ENCODE measurements around the gene ANKRD13D. TPM values are rescaled to one million over a fixed set of nuclear protein-coding genes. Genes with fewer than 3 reads are reported as not detected.
A peak's percentile ranks its signal among the peaks of the same experiment; 100 is the strongest.

The ANKRD13D gene
- total and polyA plus RNA-seq, 2 experiments from 2014 or later, result 20.3 to 30.8 TPM

DNA sequence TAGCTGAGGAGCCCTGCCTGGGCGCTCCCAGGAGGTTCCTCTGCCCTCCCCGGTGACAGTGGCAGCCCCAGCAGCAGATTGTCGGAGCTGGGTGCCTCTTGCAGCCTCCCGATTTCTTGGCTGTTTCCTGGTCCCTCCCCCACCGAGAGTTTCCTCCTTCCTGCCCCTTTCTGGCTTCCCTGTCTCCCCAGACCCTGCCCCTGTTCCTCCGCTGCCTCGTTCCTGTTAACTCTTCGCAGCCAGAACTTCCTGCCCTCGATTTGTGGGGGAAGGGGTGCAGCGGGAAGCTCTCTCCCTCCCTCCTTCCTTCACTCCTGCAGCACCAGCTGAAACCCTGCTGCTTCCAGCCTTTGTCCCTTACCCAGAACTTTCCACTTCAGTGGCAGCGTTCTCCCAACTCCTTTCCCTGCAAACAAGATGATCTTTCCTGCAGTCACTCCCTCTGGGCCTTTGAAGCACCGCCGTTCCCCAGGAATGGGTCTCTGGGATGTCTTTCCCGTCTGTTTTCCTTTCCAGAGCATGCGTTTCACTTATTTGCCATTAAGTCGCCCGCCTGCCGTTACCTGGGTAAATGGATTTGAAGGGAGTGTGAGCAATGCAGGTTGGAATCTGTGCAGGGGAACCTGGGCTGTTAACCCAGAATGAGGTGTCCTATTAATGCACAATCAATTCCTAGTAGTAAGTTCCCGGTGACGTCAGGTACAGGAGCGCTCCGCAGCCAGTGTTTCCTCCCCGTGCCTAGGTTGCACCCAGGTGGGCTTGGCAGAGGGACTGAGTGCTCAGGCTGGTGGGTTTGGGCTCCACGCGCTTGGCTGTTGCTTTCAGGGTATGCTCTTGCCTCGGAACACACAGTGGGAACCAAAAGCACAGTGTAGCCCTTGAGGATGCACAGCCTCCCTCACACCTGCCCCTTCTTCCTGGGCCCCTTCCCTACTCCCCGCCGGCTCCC lies 18.6 kb upstream of the ANKRD13D start:
- Histone ChIP-seq H4K20me1 (replicated peaks; ENCODE audit: insufficient read depth) (peaks cover 17% of the 10 kb centered on the region; the same call in 1 of the 2 replicates), H2AFZ (no peak overlapping the region), H3K36me3 (ENCODE audit: insufficient read depth) (peaks cover 3% of the 10 kb centered on the region; the same call in 1 of the 2 replicates), H3K4me1 (ENCODE audit: insufficient read depth) (peaks cover 23% of the 10 kb centered on the region), H3K4me3 (peak overlapping the region; percentile 44; the same call in 1 of the 2 replicates), H3F3A (replicated peaks; ENCODE audit: low read depth) (peaks cover 18% of the 10 kb centered on the region), H3K4me2 (peak overlapping the region; percentile 78), H3K27me3 (ENCODE audit: insufficient read depth) (no peaks in the 10 kb centered on the region), H3K9me2 (ENCODE audit: insufficient read depth) (no peaks in the 10 kb centered on the region), H3K27ac (ENCODE audit: low read depth) (peak overlapping the region; percentile 72), H3K79me2 (replicated peaks; ENCODE audit: insufficient read depth) (peaks cover 79% of the 10 kb centered on the region)
- H3K27ac Mint-ChIP-seq, result peak overlapping the region; percentile 74
- peaks cover 9% of the 10 kb centered on the region for H3K27me3 Mint-ChIP-seq (ENCODE audit: insufficient read depth, low read depth, poor library complexity)
- ATAC-seq (peak; percentile 49), DNase-seq (ENCODE audit: low spot score) (peak; percentile 82)
- no peaks in the 10 kb centered on the region for H3K9me3 Mint-ChIP-seq
- peaks cover 15% of the 10 kb centered on the region; the same call in 2 of the 3 replicates for H3K36me3 Mint-ChIP-seq (ENCODE audit: low read depth)
- no peak for TF ChIP-seq POLR2AphosphoS5 (IDR thresholded peaks at IDR 0.05; ENCODE audit: low read depth)
- TF ChIP-seq, protein P1, sequence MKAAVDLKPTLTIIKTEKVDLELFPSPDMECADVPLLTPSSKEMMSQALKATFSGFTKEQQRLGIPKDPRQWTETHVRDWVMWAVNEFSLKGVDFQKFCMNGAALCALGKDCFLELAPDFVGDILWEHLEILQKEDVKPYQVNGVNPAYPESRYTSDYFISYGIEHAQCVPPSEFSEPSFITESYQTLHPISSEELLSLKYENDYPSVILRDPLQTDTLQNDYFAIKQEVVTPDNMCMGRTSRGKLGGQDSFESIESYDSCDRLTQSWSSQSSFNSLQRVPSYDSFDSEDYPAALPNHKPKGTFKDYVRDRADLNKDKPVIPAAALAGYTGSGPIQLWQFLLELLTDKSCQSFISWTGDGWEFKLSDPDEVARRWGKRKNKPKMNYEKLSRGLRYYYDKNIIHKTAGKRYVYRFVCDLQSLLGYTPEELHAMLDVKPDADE (IDR thresholded peaks at IDR 0.05), result peak; percentile 54; the same call in 1 of the 2 replicates
- peak overlapping the region; percentile 61 for H3K4me3 Mint-ChIP-seq
- peaks cover 53% of the 10 kb centered on the region for H3K4me1 Mint-ChIP-seq

DNA sequence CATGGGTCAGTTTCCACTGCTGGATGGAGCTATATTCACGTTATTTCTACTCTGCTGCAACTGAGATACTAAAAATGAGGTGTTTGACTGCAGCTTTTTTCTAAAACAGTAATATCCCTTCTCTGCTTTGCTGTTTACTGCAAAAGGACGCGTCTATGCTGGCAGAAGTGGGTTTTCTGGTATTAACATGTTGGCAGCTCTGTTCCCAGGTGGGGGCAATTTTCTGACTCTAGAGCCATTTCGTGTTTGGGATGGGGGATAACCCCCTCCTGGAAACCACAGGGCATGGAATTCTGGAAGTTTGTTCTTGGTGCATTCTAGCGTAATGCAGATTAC lies 17.9 kb upstream of the ANKRD13D start:
- H3K27ac ChIP-seq (ENCODE audit: low read depth), result peak overlapping the region; percentile 40; the same call in 1 of the 2 replicates
- peak overlapping the region; percentile 74; the same call in 1 of the 2 replicates for H3K27ac Mint-ChIP-seq
- peaks cover 4% of the 10 kb centered on the region for H3K27me3 Mint-ChIP-seq (ENCODE audit: insufficient read depth, low read depth, poor library complexity)
- H3K4me2 ChIP-seq, result peak overlapping the region; percentile 78
- no peaks in the 10 kb centered on the region for H3K9me2 ChIP-seq (ENCODE audit: insufficient read depth)
- peaks cover 14% of the 10 kb centered on the region for H3F3A ChIP-seq (replicated peaks; ENCODE audit: low read depth)
- TF ChIP-seq, protein P2, sequence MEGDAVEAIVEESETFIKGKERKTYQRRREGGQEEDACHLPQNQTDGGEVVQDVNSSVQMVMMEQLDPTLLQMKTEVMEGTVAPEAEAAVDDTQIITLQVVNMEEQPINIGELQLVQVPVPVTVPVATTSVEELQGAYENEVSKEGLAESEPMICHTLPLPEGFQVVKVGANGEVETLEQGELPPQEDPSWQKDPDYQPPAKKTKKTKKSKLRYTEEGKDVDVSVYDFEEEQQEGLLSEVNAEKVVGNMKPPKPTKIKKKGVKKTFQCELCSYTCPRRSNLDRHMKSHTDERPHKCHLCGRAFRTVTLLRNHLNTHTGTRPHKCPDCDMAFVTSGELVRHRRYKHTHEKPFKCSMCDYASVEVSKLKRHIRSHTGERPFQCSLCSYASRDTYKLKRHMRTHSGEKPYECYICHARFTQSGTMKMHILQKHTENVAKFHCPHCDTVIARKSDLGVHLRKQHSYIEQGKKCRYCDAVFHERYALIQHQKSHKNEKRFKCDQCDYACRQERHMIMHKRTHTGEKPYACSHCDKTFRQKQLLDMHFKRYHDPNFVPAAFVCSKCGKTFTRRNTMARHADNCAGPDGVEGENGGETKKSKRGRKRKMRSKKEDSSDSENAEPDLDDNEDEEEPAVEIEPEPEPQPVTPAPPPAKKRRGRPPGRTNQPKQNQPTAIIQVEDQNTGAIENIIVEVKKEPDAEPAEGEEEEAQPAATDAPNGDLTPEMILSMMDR (conservative IDR thresholded peaks at IDR 0.05; ENCODE audit: low read depth in 2 of 2), result no peak
- no peak for TF ChIP-seq STAT1 (IDR thresholded peaks at IDR 0.05; ENCODE audit: unreplicated experiment)
- TF ChIP-seq EZH2 (IDR thresholded peaks at IDR 0.05; ENCODE audit: low read depth, unreplicated experiment), result no peak
- TF ChIP-seq, protein P1 (IDR thresholded peaks at IDR 0.05), result no peak
- TF ChIP-seq, protein P3, sequence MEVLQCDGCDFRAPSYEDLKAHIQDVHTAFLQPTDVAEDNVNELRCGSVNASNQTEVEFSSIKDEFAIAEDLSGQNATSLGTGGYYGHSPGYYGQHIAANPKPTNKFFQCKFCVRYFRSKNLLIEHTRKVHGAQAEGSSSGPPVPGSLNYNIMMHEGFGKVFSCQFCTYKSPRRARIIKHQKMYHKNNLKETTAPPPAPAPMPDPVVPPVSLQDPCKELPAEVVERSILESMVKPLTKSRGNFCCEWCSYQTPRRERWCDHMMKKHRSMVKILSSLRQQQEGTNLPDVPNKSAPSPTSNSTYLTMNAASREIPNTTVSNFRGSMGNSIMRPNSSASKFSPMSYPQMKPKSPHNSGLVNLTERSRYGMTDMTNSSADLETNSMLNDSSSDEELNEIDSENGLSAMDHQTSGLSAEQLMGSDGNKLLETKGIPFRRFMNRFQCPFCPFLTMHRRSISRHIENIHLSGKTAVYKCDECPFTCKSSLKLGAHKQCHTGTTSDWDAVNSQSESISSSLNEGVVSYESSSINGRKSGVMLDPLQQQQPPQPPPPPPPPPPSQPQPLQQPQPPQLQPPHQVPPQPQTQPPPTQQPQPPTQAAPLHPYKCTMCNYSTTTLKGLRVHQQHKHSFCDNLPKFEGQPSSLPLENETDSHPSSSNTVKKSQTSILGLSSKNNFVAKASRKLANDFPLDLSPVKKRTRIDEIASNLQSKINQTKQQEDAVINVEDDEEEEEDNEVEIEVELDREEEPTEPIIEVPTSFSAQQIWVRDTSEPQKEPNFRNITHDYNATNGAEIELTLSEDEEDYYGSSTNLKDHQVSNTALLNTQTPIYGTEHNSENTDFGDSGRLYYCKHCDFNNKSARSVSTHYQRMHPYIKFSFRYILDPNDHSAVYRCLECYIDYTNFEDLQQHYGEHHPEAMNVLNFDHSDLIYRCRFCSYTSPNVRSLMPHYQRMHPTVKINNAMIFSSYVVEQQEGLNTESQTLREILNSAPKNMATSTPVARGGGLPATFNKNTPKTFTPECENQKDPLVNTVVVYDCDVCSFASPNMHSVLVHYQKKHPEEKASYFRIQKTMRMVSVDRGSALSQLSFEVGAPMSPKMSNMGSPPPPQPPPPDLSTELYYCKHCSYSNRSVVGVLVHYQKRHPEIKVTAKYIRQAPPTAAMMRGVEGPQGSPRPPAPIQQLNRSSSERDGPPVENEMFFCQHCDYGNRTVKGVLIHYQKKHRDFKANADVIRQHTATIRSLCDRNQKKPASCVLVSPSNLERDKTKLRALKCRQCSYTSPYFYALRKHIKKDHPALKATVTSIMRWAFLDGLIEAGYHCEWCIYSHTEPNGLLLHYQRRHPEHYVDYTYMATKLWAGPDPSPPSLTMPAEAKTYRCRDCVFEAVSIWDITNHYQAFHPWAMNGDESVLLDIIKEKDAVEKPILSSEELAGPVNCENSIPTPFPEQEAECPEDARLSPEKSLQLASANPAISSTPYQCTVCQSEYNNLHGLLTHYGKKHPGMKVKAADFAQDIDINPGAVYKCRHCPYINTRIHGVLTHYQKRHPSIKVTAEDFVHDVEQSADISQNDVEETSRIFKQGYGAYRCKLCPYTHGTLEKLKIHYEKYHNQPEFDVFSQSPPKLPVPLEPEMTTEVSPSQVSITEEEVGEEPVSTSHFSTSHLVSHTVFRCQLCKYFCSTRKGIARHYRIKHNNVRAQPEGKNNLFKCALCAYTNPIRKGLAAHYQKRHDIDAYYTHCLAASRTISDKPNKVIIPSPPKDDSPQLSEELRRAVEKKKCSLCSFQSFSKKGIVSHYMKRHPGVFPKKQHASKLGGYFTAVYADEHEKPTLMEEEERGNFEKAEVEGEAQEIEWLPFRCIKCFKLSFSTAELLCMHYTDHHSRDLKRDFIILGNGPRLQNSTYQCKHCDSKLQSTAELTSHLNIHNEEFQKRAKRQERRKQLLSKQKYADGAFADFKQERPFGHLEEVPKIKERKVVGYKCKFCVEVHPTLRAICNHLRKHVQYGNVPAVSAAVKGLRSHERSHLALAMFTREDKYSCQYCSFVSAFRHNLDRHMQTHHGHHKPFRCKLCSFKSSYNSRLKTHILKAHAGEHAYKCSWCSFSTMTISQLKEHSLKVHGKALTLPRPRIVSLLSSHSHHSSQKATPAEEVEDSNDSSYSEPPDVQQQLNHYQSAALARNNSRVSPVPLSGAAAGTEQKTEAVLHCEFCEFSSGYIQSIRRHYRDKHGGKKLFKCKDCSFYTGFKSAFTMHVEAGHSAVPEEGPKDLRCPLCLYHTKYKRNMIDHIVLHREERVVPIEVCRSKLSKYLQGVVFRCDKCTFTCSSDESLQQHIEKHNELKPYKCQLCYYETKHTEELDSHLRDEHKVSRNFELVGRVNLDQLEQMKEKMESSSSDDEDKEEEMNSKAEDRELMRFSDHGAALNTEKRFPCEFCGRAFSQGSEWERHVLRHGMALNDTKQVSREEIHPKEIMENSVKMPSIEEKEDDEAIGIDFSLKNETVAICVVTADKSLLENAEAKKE (CRISPR knock-in tag; IDR thresholded peaks at IDR 0.05), result no peak
- peaks cover 3% of the 10 kb centered on the region; the same call in 1 of the 2 replicates for H3K36me3 ChIP-seq (ENCODE audit: insufficient read depth)
- peak overlapping the region; percentile 61; the same call in 2 of the 3 replicates for H3K4me3 Mint-ChIP-seq
- peaks cover 23% of the 10 kb centered on the region for H3K4me1 ChIP-seq (ENCODE audit: insufficient read depth)
- peak overlapping the region; percentile 44; the same call in 1 of the 2 replicates for H3K4me3 ChIP-seq
- peaks cover 85% of the 10 kb centered on the region for H3K79me2 ChIP-seq (replicated peaks; ENCODE audit: insufficient read depth)
- H3K27me3 ChIP-seq (ENCODE audit: insufficient read depth), result no peaks in the 10 kb centered on the region
- peaks cover 15% of the 10 kb centered on the region; the same call in 2 of the 3 replicates for H3K36me3 Mint-ChIP-seq (ENCODE audit: low read depth)
- H2AFZ ChIP-seq, result no peak overlapping the region
- DNase-seq (ENCODE audit: low spot score) (no peak), ATAC-seq (no peak)
- no peaks in the 10 kb centered on the region for H3K9me3 Mint-ChIP-seq
- H4K20me1 ChIP-seq (replicated peaks; ENCODE audit: insufficient read depth), result peaks cover 17% of the 10 kb centered on the region; the same call in 1 of the 2 replicates
- peaks cover 54% of the 10 kb centered on the region for H3K4me1 Mint-ChIP-seq
